Measurements from ENCODE around the gene SARM1.

Gene SARM1

DNA sequence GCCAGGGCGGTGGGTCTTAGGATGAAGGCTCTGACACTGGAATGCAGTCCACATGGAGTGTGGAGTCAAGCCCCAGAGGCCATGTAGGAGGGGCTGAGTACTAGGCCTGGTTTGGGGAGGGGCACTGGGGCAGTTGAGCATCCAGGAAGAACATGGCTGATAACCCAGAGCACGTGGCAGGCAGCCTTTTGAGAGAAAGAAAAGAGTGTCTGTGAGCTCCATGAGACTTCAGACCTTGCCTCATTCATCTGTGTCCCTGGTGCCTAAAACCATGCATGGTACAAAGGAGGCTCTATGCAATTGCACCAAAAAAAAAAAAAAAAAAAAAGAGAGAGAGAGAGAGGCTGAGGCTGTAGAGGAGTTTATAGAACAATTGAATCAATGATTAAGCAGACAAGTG lies 19.9 kb downstream of the SARM1 start:
- TF ChIP-seq, protein P1, sequence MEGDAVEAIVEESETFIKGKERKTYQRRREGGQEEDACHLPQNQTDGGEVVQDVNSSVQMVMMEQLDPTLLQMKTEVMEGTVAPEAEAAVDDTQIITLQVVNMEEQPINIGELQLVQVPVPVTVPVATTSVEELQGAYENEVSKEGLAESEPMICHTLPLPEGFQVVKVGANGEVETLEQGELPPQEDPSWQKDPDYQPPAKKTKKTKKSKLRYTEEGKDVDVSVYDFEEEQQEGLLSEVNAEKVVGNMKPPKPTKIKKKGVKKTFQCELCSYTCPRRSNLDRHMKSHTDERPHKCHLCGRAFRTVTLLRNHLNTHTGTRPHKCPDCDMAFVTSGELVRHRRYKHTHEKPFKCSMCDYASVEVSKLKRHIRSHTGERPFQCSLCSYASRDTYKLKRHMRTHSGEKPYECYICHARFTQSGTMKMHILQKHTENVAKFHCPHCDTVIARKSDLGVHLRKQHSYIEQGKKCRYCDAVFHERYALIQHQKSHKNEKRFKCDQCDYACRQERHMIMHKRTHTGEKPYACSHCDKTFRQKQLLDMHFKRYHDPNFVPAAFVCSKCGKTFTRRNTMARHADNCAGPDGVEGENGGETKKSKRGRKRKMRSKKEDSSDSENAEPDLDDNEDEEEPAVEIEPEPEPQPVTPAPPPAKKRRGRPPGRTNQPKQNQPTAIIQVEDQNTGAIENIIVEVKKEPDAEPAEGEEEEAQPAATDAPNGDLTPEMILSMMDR (IDR thresholded peaks at IDR 0.05; ENCODE audit: low read depth, low read length, missing control alignments) = no peak
- in situ Hi-C loops (cut with HindIII; ENCODE audit: low sequenced_read_pairs) = no loop called here

DNA sequence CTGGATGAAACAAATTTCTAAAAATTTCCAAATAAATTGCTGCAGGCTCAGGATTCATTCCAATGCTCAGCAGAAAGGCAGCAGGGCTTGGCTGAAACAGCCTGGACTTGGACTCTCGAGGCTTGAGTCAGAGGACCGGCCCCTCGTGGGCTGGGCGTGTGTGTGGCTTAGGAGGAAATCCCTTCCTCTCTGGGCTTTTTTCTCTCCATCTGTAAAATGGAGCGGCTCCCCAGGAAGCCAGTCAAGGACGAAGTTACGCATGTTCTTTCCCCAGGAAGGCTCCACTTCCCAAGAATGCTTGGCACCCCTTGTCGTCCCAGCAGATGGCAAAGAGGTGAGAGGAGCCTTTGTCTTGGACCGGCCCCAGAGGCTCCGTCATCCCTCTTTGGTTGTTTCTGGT lies 21.0 kb downstream of the SARM1 start:
- TF ChIP-seq, protein P1 (IDR thresholded peaks at IDR 0.05; ENCODE audit: low read depth, low read length, missing control alignments) = no peak
- in situ Hi-C loops (cut with HindIII; ENCODE audit: low sequenced_read_pairs) = no loop called here
- H3K4me3 ChIP-seq (ENCODE audit: low read depth, low read length) = no peak overlapping the region
- no peak for DNase-seq (ENCODE audit: low read depth)

More for the DNA sequence above, 19.9 kb downstream of the SARM1 start:
- H3K4me3 ChIP-seq (ENCODE audit: low read depth, low read length) = no peak overlapping the region
- DNase-seq (ENCODE audit: low read depth) = no peak

GRCh38 chr17:28394337-28395116 lies 23.0 kb downstream of the SARM1 start:
- TF ChIP-seq, protein P1 (IDR thresholded peaks at IDR 0.05; ENCODE audit: low read depth, low read length, missing control alignments) = no peak
- in situ Hi-C loops (cut with HindIII; ENCODE audit: low sequenced_read_pairs) = no loop called here
- DNase-seq (ENCODE audit: low read depth) = no peak
- no peak overlapping the region for H3K4me3 ChIP-seq (ENCODE audit: low read depth, low read length)

- in situ Hi-C loops (cut with HindIII; ENCODE audit: low sequenced_read_pairs) = no loop called here
- no peak overlapping the region for H3K4me3 ChIP-seq (ENCODE audit: low read depth, low read length)
- TF ChIP-seq, protein P1 (IDR thresholded peaks at IDR 0.05; ENCODE audit: low read depth, low read length, missing control alignments) = no peak
- no peak for DNase-seq (ENCODE audit: low read depth)
Observed at GRCh38 chr17:28395426-28395825, 23.9 kb downstream of the SARM1 start.

DNA sequence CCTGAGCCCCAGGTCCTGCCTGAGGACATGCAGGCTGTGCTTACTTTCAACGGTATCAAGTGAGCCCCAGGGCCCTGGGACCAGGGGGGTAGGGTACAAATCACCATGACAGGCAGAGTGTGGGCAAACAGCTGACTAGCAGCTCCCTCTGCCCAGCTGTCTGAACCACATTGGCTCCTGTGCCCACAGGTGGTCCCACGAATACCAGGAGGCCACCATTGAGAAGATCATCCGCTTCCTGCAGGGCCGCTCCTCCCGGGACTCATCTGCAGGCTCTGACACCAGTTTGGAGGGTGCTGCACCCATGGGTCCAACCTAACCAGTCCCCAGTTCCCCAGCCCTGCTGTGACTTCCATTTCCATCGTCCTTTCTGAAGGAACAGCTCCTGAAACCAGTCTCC lies 24.5 kb downstream of the SARM1 start:
- no peak overlapping the region for H3K4me3 ChIP-seq (ENCODE audit: low read depth, low read length)
- TF ChIP-seq, protein P1 (IDR thresholded peaks at IDR 0.05; ENCODE audit: low read depth, low read length, missing control alignments) = no peak
- DNase-seq (ENCODE audit: low read depth) = no peak
- in situ Hi-C loops (cut with HindIII; ENCODE audit: low sequenced_read_pairs) = no loop called here

DNA sequence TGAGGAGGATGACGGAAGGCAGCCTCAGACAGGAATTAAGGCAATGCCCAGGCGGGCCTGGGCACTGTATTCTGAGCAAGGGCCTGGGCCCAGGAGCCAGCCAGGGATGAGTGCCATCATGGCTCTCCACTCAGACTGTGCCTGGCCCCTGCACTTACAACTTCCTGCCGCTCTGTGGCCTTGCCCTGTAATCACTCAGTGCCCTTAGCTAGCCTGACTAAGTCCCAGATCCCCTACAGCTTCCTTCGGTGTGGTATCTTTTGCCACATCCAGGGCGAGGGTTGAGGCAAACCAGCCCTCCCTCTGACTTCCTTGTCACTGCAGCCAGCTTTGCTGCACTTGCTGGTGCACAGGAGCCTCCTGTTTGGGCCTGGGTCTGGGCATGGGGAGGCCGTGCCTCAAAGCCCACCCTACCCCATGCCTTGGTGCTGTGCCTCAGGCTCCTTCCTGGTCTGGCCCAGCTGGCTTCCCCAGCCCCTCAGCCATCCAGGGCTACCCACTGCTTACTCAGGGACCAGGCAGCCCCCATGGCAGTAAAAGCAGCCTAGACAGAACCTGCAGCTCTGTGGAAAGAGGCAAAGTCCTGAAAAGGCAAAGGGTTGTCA lies 25.2 kb downstream of the SARM1 start:
- DNase-seq (ENCODE audit: low read depth) = no peak
- H3K4me3 ChIP-seq (ENCODE audit: low read depth, low read length) = no peak overlapping the region
- in situ Hi-C loops (cut with HindIII; ENCODE audit: low sequenced_read_pairs) = no loop called here
- TF ChIP-seq, protein P1 (IDR thresholded peaks at IDR 0.05; ENCODE audit: low read depth, low read length, missing control alignments) = no peak

Data from astrocyte of the cerebellum (primary cell).